GM19372 (cell line): ENCODE measurements around the gene PLCH2.

Experiments used
- ATAC-seq: cut with Tn5 transposase; IDR thresholded peaks from one replicate; pipeline ENCODE4 v1.9.1; 2021; ENCODE audit warnings: mild to moderate bottlenecking, low read depth, moderate library complexity; ENCODE audit not compliant: unreplicated experiment

Gene PLCH2

GRCh38 chr1:2525572-2525919, 49.5 kb downstream of the PLCH2 start:
- ATAC-seq = no peak

- ATAC-seq = peak; percentile 83
Observed at GRCh38 chr1:2525920-2526823, 50.1 kb downstream of the PLCH2 start, which contains the start of gene PANK4. PANK4 (minus strand) TSS chr1:2526596; CDS start chr1:2526587, 9 bp downstream.

DNA sequence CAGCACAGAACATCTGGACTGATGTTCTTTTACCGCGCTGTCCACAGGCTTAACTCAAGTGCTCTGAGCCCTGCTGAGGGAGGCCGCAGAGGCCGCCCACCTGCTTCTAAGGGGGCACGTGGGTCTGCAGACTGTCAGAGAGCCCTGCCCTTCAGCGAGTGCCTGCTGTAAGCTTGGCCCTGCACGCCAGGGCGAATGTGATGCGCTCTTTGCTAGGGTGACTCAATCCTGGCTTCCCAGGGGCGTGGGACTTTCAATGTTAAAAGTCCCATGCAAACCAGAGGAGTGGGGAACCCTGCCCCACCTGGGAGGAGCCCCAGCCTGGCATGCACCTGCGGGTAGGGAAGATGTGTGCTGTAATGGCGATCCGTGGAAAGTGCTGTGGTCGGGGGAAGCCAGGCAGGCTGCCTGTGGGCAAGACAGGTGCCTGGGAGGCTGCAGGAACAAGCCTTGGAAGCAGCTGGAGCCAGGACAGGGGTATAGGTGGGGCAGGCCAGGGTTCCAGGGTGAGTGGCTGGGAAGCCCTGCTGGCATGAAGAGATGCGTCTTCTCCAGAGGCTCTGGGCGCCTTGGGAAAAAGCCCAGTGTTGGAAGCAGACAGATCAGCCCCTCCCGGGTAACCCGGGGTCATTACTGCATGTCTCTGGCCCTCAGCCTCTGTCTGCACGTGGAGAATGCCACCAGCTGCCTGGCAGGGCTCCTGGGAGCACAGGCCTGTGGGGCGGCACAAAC, 50.9 kb downstream of the PLCH2 start:
- peak; percentile 21 for ATAC-seq

GRCh38 chr1:2527556-2527860, 51.4 kb downstream of the PLCH2 start:
- no peak for ATAC-seq

DNA sequence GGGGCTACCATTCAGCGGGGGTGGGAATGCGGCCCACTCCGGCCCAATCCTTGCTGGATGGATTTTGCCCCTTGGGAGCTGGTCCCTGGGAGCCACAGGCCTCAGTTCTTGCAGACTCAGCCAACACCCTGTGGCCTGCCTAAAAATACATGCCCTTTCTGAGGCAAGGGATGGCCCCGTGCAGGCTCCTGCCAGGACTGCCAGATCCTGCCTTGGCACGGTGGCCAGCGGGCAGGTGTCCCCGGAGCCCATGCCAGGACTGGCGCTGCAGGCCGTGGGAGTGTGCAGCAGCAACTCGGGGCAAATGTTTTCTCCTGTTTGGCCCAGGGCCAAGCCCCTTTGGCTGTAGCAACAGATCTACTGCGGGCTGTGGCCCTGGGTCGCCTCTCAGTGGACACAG, 51.9 kb downstream of the PLCH2 start:
- no peak for ATAC-seq

DNA sequence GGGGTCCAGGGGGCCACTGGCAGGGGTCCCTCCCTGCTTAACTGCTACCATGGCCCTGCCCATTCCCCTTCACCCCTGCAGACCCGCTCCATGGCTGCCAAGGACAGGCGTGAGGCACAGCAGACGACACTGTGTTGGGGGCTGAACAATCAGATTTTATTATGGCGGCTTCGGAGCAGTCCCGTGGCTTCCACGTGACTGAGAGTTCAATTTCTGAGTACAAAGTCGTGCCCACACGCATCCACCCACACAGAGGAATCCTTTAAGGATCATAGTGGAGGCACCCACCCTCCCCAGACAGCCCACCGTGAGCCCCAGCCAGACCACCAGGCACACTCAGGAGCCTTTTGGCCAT, 52.5 kb downstream of the PLCH2 start:
- ATAC-seq = no peak

DNA sequence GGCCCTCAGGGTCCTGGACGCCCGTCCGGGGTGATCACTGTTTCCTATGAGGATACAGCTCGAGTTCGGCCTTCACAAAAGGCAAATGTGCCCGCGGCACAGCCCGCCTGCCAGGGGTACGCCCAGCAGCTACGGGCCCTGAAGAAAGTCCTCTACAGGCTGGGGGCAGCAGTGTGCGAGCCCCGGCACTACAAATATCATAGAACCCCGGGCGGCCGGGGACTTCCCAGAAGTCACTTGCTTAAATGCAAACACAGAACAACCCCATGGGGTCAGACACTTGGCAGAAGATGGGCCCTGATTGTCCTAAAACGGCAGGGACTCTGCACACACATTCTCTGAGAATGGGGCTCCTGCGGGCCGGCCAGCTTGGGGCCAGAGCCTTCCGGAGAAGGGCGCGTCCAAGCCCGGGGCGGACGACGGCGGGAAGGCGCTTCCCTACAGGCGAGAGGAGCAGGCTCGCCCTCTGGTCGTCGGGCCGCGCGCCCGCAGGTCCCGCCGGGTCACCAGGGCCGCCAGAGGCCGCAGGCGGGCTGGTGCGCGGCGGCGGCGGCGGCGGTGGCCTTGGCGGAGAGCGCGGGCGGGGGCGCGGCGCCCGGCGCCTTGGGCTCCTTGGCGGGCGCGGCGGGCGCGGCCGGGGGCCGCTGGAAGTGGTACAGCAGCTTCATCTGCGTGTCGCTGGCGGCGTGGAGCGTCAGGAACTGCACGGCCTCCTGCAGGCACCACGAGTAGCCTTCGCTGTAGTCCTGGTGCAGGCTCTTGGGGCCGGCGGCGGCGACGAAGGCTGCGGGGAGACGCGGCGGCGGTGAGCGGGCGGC, 53.1 kb downstream of the PLCH2 start:
- ATAC-seq = no peak

- ATAC-seq = no peak
Observed at GRCh38 chr1:2529784-2530512, 53.9 kb downstream of the PLCH2 start, which contains the start of gene HES5. HES5 (minus strand) TSS chr1:2530263; CDS start chr1:2530164, 99 bp downstream.

DNA sequence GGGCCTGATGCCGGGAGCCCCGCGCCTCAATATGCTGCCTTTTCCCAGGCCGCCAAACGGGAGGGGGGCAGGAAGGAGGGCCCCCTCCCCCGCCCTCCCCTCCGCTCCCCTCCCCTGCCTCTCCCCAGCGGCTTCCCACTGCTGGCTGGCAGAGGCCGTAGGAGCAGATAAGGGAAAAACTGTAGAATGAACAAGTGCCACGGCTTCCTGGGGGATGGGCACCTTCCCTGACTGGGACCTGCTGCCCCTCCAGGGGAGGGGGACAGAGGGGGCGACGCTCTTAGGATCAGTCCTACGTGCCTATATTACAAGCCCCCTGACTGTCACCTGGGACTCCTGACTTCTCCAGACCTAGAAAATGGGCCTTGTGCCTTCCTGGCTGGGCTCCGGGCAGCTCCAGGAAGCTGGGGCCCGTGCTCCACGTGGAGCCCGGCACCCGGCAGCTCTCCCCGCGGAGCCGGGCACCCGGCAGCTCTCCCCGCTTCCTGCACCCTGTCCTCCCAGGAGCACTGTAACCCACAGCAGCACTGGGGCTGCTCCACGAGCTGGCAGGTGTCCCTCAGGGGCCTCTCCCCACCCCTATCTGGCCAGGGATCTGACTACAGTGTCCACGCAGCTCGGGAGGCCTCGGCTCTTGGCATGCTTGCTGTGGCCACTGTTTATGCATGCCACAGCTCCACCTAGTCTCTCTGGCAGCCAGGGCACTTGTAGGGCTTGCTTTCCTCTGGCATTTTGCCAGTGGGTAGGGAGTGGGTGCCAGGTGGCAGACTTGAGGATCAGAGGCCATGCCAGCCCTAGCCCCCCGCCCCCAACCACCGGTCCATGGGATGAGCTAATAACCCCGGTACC, 54.6 kb downstream of the PLCH2 start:
- no peak for ATAC-seq

DNA sequence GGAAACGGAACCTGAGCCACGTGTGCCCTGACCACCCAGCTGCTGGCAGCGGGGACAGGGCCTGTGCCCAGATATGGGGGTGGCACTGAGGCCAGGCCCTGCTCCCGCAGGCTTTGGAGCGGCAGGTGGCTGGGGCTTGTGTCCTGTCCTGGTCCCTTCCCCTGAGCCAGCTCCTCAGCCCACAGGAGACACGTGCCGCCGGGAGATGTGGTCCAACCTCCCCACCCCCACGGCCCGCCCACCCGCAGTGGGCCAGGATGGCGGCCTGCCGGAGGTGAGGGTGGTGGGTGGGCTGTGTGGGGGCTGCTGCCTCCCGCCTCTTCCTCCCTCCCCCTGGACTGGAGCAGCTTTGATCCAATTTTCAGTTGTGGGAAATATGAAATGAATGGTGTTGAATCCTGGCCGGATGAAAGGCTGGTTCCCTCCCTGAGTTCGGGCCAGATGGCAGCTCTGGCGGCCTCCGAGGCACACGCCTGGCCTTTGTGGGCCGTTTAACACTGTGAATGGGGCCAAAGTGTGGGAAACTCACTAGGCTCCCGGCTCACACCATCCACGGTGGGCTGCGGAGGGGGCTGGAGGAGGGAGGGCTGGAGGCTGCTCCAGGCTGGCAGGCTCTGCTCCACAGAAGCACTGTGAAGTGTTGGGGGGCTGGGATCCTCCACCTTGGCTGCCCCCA, 56.5 kb downstream of the PLCH2 start:
- no peak for ATAC-seq

DNA sequence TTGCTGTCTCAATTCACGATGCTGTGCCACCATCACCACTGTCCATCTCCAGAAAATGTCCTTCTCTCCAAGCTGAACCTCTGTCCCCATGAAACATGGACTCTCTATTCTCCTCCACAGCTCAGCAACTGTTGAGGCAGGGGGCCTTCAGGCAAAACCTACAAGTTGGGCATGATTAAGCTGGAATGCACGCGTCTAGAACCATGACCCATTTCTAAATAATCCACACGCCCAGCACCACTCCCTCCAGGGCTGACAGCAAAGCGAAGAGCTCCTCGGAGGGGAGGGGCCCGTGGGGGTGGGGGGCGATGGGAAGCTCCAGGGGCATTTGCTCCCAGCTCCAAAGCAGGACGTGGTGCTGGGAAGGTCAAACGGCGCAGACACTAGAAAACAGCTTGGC, 57.3 kb downstream of the PLCH2 start:
- no peak for ATAC-seq

DNA sequence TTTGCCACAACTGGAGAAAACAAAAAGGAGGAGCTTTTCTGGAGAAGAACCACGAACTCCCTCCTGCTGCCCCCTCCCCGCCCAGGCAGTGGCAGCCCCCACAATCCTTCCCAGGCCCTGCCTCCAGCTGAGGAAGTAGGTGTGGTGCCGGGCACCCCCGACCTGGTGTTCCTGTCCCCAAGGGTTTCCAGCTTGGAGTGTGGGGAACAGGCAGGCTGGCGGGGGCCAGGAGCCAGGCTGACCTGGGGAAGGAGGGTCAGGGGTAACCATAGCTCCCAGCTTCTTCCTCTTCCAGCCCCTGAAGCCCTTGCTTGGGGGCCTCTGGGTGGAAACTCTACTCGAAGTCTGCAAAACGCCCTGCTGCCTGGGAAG, 58.2 kb downstream of the PLCH2 start:
- no peak for ATAC-seq

DNA sequence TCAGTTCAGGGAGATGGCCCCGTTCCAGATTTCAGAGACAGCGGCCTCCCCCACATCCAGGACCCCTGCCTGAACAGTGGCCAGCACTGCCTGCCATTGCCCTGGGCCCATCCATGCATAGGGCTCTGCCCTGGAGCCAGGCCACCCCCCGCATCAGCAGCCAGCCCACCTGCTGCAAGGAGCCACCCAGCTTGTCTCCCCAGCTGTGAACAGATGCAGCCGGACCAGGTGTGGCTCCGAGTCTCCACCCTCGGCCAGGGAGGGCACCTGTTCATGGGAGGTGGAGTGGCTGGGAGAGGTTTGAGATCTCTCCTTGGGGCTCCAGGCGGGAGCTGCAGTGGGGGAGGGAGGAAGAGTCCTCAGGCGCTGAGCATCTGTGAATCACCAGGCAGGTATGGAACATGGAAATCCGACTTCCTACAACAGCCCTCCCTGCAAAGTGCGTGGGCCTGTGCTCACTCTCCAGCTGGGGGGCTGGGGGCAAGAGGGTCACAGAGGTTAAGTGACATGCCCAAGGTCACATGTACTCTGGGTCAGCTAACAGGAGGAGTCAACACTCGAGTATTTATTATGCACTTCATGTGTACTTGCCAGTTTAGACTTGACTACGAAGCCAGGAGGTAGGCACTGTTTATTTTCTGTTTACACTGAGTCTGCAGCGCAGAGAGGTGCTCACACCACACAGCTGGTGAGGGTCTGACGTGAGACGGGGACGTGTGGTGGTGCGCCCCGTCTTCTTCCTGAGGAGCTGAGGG, 58.8 kb downstream of the PLCH2 start:
- ATAC-seq = no peak

- no peak for ATAC-seq
Observed at GRCh38 chr1:2535455-2535854, 59.4 kb downstream of the PLCH2 start.

DNA sequence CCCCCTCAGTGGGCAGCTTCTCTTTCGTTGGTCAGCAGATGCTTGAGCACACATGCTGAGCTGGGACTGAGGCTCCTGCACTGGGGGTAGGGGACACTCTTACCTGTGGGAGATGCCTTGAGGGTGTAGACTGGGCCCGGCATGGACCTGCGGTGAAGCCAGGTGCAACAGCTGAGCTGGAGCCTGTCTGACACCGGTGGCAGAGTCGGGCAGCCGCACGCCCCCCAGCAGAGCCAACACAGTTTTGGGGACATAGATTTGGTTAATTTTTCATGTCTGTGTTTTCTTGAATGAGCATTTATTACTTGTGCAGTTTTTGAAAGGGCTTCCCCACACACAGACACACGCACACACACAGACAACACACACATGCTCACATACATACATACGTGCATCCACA, 59.9 kb downstream of the PLCH2 start:
- no peak for ATAC-seq

DNA sequence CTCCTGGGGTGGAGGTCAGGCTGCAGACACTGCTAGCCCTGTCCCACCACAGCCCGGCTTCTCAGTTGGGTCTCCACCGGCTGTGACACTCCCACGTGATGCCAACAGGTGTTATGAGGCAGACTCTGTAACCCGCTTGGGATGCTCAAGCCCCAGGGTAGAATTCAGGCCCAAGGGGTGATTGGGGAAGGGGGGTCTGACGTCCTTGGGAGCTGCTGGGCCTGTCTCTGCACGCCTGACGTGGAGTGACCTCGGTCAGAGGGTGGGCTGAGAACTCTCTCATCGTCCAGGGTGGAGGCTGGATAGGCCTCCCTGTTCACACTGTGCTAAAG, 61.7 kb downstream of the PLCH2 start:
- no peak for ATAC-seq

- ATAC-seq = no peak
Observed at GRCh38 chr1:2538376-2538775, 62.3 kb downstream of the PLCH2 start.

- ATAC-seq = no peak
Observed at GRCh38 chr1:2538872-2539271, 62.8 kb downstream of the PLCH2 start.
